ENCODE data around the gene MYBPHL. TPM values are rescaled to one million over a fixed set of nuclear protein-coding genes. Genes with fewer than 3 reads are reported as not detected.

Gene MYBPHL
- total and polyA plus RNA-seq, 2 of the 13 experiments (the other 11 are each of a cell fraction or from before 2014, with no cell fraction given): 3.7 to 3.8 TPM

DNA sequence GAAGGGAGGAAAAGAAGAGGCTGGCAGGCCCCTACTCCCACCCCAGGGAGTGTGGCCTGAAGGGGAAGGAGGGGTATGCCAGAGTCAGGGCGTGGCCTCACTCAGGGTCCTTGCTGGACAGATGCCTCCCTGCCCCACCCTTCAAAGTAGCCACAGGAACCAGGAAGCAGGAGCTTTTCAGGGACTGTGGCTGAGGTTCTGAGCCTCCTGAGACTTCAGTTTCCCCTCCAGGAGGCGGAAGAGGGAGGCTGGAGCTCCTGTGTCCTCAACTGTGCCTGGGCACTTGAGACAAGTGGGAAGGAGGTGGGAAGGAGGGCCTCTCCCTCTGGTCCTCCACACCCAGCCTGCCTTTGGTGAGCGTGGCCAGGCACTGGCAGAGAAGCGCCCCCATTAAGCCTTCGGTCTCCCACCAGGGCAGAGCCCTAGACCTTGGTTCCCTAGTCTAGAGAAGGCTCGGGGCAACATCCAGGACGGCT is 52.2 kb downstream of the MYBPHL start (continued):
- TF ChIP-seq, protein P1, sequence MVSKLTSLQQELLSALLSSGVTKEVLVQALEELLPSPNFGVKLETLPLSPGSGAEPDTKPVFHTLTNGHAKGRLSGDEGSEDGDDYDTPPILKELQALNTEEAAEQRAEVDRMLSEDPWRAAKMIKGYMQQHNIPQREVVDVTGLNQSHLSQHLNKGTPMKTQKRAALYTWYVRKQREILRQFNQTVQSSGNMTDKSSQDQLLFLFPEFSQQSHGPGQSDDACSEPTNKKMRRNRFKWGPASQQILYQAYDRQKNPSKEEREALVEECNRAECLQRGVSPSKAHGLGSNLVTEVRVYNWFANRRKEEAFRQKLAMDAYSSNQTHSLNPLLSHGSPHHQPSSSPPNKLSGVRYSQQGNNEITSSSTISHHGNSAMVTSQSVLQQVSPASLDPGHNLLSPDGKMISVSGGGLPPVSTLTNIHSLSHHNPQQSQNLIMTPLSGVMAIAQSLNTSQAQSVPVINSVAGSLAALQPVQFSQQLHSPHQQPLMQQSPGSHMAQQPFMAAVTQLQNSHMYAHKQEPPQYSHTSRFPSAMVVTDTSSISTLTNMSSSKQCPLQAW (CRISPR knock-in tag; IDR thresholded peaks at IDR 0.05): peak; percentile 18; the same call in 1 of the 2 replicates
- no peak for TF ChIP-seq TMF1 (CRISPR knock-in tag; IDR thresholded peaks at IDR 0.05; ENCODE audit: low read depth)
- TF ChIP-seq, protein P2, sequence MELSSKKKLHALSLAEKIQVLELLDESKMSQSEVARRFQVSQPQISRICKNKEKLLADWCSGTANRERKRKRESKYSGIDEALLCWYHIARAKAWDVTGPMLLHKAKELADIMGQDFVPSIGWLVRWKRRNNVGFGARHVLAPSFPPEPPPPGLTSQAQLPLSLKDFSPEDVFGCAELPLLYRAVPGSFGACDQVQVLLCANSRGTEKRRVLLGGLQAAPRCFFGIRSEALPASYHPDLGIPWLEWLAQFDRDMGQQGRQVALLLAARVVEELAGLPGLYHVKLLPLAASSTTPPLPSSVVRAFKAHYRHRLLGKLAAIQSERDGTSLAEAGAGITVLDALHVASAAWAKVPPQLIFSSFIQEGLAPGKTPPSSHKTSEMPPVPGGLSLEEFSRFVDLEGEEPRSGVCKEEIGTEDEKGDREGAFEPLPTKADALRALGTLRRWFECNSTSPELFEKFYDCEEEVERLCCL (CRISPR knock-in tag; IDR thresholded peaks at IDR 0.05; ENCODE audit: borderline replicate concordance): no peak
- no peak for TF ChIP-seq SRF (IDR thresholded peaks at IDR 0.05; ENCODE audit: low read depth, low read length)
- TF ChIP-seq, protein P3, sequence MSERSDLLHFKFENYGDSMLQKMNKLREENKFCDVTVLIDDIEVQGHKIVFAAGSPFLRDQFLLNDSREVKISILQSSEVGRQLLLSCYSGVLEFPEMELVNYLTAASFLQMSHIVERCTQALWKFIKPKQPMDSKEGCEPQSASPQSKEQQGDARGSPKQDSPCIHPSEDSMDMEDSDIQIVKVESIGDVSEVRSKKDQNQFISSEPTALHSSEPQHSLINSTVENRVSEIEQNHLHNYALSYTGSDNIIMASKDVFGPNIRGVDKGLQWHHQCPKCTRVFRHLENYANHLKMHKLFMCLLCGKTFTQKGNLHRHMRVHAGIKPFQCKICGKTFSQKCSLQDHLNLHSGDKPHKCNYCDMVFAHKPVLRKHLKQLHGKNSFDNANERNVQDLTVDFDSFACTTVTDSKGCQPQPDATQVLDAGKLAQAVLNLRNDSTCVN (CRISPR knock-in tag; IDR thresholded peaks at IDR 0.05; ENCODE audit: borderline replicate concordance): no peak
- no peak for TF ChIP-seq ZNF672 (CRISPR knock-in tag; IDR thresholded peaks at IDR 0.05)
- no peak for TF ChIP-seq DMAP1 (CRISPR knock-in tag; IDR thresholded peaks at IDR 0.05)
- TF ChIP-seq ZNF713 (CRISPR knock-in tag; IDR thresholded peaks at IDR 0.05): no peak
- TF ChIP-seq SMARCE1 (IDR thresholded peaks at IDR 0.05; ENCODE audit: borderline replicate concordance): no peak
- no peak for TF ChIP-seq ZNF777 (CRISPR knock-in tag; IDR thresholded peaks at IDR 0.05)
- TF ChIP-seq SNAI1 (CRISPR knock-in tag; IDR thresholded peaks at IDR 0.05; ENCODE audit: borderline replicate concordance): no peak
- no peak for TF ChIP-seq NCOA2 (CRISPR knock-in tag; IDR thresholded peaks at IDR 0.05)
- no peak for TF ChIP-seq POLR2AphosphoS5 (IDR thresholded peaks at IDR 0.05; ENCODE audit: low read depth, low read length)
- TF ChIP-seq, protein P4, sequence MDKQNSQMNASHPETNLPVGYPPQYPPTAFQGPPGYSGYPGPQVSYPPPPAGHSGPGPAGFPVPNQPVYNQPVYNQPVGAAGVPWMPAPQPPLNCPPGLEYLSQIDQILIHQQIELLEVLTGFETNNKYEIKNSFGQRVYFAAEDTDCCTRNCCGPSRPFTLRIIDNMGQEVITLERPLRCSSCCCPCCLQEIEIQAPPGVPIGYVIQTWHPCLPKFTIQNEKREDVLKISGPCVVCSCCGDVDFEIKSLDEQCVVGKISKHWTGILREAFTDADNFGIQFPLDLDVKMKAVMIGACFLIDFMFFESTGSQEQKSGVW (CRISPR knock-in tag; IDR thresholded peaks at IDR 0.05; ENCODE audit: borderline replicate concordance): no peak
- TF ChIP-seq SNAPC2 (CRISPR knock-in tag; IDR thresholded peaks at IDR 0.05): no peak
- no peak for TF ChIP-seq ZNF619 (CRISPR knock-in tag; IDR thresholded peaks at IDR 0.05)
- TF ChIP-seq, protein P5, sequence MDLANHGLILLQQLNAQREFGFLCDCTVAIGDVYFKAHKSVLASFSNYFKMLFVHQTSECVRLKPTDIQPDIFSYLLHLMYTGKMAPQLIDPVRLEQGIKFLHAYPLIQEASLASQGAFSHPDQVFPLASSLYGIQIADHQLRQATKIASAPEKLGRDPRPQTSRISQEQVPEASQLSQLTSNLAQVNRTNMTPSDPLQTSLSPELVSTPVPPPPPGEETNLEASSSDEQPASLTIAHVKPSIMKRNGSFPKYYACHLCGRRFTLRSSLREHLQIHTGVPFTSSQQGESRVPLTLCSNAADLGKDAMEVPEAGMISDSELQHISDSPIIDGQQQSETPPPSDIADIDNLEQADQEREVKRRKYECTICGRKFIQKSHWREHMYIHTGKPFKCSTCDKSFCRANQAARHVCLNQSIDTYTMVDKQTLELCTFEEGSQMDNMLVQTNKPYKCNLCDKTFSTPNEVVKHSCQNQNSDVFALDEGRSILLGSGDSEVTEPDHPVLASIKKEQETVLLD (CRISPR knock-in tag; IDR thresholded peaks at IDR 0.05; ENCODE audit: low read depth): no peak
- TF ChIP-seq ZNF556 (CRISPR knock-in tag; IDR thresholded peaks at IDR 0.05; ENCODE audit: borderline replicate concordance): no peak
- no peak for TF ChIP-seq ZNF326 (CRISPR knock-in tag; IDR thresholded peaks at IDR 0.05; ENCODE audit: borderline replicate concordance)
- peak; percentile 99 for TF ChIP-seq ZNF572 (CRISPR knock-in tag; IDR thresholded peaks at IDR 0.05)
- no peak for TF ChIP-seq BCL6 (CRISPR knock-in tag; IDR thresholded peaks at IDR 0.05)
- TF ChIP-seq ZNF138 (CRISPR knock-in tag; IDR thresholded peaks at IDR 0.05; ENCODE audit: low read depth): 0 out of 2 replicates have a peak, but pooled peaks have one; percentile 32
- TF ChIP-seq SCMH1 (CRISPR knock-in tag; IDR thresholded peaks at IDR 0.05; ENCODE audit: borderline replicate concordance): no peak
- TF ChIP-seq MATR3 (CRISPR knock-in tag; IDR thresholded peaks at IDR 0.05): no peak
